ENCODE measurements around the gene PMPCA. TPM values are rescaled to one million over a fixed set of nuclear protein-coding genes. Genes with fewer than 3 reads are reported as not detected.

The PMPCA gene
- total RNA-seq, 1 experiment from 2014 or later: 116 TPM

GRCh38 chr9:136374183-136374575, 36.3 kb upstream of the PMPCA start:
- intact Hi-C loops (cut with micrococcal nuclease): no loop called here
- CTCF ChIA-PET: no interaction called here
- Histone ChIP-seq H3K9me2 (ENCODE audit: insufficient read depth) (no peaks in the 10 kb centered on the region), H3K36me3 (ENCODE audit: control insufficient read depth in 1 of 2, insufficient read depth in 2 of 2, low read length in 2 of 2) (no peaks in the 10 kb centered on the region; a peak in 1 of 4 replicates), H2AFZ (ENCODE audit: low read depth, low read length, poor library complexity, severe bottlenecking) (no peak overlapping the region), H3K27ac (ENCODE audit: low read depth, low read length) (no peak overlapping the region), H3K9me3 (ENCODE audit: control insufficient read depth in 1 of 2, insufficient read depth in 1 of 2, low read depth in 1 of 2, low read length in 2 of 2) (no peaks in the 10 kb centered on the region), H3K27me3 (ENCODE audit: insufficient read depth, low read length) (no peaks in the 10 kb centered on the region), H3K9ac (ENCODE audit: low read length) (no peak overlapping the region), H3K4me3 (replicated peaks in 1 of 2; ENCODE audit: low read depth in 1 of 2, low read length in 2 of 2) (no peak overlapping the region), H3K4me1 (ENCODE audit: control insufficient read depth in 1 of 2, insufficient read depth in 2 of 2, low read length in 2 of 2) (peaks cover 0 to 9% of the 10 kb centered on the region in 2 experiments; a peak in 2 of 4 replicates), H3K4me2 (ENCODE audit: low read length) (no peak overlapping the region), H4K20me1 (ENCODE audit: insufficient read depth) (no peaks in the 10 kb centered on the region), H3K79me2 (ENCODE audit: insufficient read depth, low read length) (no peaks in the 10 kb centered on the region)
- POLR2A ChIA-PET: no interaction called here
- ATAC-seq (no peak), DNase-seq (ENCODE audit: low read depth, low spot score) (no peak)
- BruUV-seq (replicated peaks): no TSS peak
- TF ChIP-seq YY1 (IDR thresholded peaks at IDR 0.05; ENCODE audit: extremely low read depth, insufficient replicate concordance, low read depth, low read length) (no peak), FOSL1 (IDR thresholded peaks at IDR 0.05; ENCODE audit: low read depth) (no peak), SRF (IDR thresholded peaks at IDR 0.05; ENCODE audit: low read depth) (no peak), ATF3 (IDR thresholded peaks at IDR 0.05) (no peak), REST (IDR thresholded peaks at IDR 0.05; ENCODE audit: low read depth) (no peak), ZFX (IDR thresholded peaks at IDR 0.05) (no peak), ZNF274 (IDR thresholded peaks at IDR 0.05; ENCODE audit: low read depth, low read length) (no peak), RAD21 (IDR thresholded peaks at IDR 0.05; ENCODE audit: low read depth) (no peak), EZH2 (IDR thresholded peaks at IDR 0.05) (no peak), POLR2AphosphoS5 (IDR thresholded peaks at IDR 0.05; ENCODE audit: low read depth, low read length) (no peak), EGR1 (IDR thresholded peaks at IDR 0.05; ENCODE audit: low read depth) (no peak)
- RAD21 ChIA-PET (ENCODE audit: low non-redundant PET in 1 of 2, low total read pairs in 2 of 2, uncharacterized antibody in 2 of 2, unreplicated experiment in 2 of 2): no interaction called here
